ENCODE results near the gene POU6F2.

Gene POU6F2

DNA sequence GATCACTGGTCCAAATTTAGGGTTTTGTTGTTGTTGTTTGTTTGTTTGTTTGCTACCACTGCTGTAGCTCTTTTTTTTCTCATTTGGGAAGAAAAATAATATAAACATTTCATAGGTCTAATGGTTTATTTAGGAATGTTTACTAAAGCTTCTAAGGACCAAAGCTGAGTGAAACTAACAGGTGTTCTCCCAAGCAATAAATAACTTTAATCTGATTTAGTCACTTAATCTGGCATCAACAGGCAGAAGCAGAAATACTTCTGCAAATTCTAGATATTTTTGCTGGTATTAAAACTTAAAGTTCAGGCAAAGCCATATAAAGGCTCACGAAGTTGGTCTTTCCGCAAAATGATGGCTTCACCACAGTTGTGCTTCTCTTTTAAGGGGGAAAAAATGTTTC, 444.0 kb downstream of the POU6F2 start:
- Mint-ChIP-seq H3K36me3 (no peaks in the 10 kb centered on the region), H3K4me1 (no peaks in the 10 kb centered on the region), H3K27ac (no peak overlapping the region), H3K27me3 (peaks cover 16% of the 10 kb centered on the region), H3K9me3 (no peaks in the 10 kb centered on the region), H3K4me3 (no peak overlapping the region)
- CTCF ChIA-PET, result no interaction called here
- no peak for DNase-seq

DNA sequence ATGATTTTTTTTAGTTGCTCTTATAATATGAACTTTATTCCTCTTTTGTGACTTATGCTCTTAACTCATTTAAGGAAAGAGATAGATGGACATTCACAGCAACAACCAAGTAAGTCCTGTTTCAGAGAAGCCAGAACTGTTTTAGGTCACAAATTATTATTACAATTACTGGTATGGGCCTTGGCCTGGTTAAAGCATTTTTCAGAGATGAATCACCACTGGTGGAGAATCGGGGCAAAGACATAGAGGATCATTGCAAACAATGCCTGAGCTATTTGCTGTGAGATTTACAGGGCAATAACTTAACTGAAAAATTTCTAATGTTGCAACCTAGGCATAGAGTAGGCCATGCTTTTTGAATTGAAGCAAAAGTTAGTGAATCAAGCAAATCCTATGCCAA, 450.5 kb downstream of the POU6F2 start:
- Mint-ChIP-seq H3K27me3 (peaks cover 17% of the 10 kb centered on the region), H3K4me1 (no peaks in the 10 kb centered on the region), H3K27ac (no peak overlapping the region), H3K36me3 (no peaks in the 10 kb centered on the region), H3K9me3 (no peaks in the 10 kb centered on the region), H3K4me3 (no peak overlapping the region)
- CTCF ChIA-PET, result no interaction called here
- DNase-seq, result no peak

DNA sequence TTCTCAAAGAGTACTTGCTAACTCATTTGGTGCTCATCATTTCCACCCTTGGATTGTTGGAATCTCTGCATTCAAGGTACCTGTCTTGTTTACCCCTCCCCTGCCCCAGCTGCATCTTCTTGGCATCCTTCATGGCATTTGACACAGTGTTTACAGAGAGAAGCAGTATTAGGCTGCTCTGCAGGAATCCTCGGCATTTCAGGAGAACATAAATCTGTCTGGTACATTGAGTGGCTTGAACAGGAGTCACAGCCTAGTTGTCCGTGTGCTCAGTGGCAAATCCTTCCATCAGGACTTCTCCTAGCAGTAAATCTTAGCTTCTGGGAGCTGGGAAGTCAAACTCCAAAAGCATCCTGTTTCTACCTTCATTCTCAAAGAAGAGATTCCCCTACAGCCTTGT, 451.7 kb downstream of the POU6F2 start:
- no peaks in the 10 kb centered on the region for H3K4me1 Mint-ChIP-seq

DNA sequence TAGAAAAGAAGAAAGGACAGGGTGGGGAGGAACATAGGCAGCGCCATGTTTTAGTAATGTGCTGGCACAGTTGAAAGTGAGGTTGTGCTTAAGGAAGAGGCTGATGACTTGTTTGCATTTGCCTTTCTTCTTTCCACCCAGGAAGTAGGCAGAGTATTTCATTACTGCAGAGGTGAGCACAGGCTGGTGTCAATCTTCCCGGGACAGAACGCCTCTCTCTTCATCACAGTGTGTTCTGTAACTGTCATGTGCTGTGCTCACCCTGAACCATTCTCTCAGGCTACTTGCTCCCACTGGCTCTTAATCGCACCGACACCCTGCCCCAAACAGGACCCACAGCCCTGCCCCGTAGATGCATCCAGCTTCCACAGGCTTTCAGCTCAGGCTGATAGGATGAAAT, 452.7 kb downstream of the POU6F2 start:
- no peaks in the 10 kb centered on the region for H3K36me3 Mint-ChIP-seq
- no peak overlapping the region for H3K27ac Mint-ChIP-seq
- no peak overlapping the region for H3K4me3 Mint-ChIP-seq
- no peak for DNase-seq
- no peaks in the 10 kb centered on the region for H3K4me1 Mint-ChIP-seq
- H3K27me3 Mint-ChIP-seq, result peaks cover 17% of the 10 kb centered on the region
- no peaks in the 10 kb centered on the region for H3K9me3 Mint-ChIP-seq
- CTCF ChIA-PET, result no interaction called here

More for the DNA sequence above, 451.7 kb downstream of the POU6F2 start:
- H3K9me3 Mint-ChIP-seq, result no peaks in the 10 kb centered on the region
- peaks cover 17% of the 10 kb centered on the region for H3K27me3 Mint-ChIP-seq
- H3K27ac Mint-ChIP-seq, result no peak overlapping the region
- DNase-seq, result no peak
- H3K36me3 Mint-ChIP-seq, result no peaks in the 10 kb centered on the region
- CTCF ChIA-PET, result no interaction called here
- no peak overlapping the region for H3K4me3 Mint-ChIP-seq

DNA sequence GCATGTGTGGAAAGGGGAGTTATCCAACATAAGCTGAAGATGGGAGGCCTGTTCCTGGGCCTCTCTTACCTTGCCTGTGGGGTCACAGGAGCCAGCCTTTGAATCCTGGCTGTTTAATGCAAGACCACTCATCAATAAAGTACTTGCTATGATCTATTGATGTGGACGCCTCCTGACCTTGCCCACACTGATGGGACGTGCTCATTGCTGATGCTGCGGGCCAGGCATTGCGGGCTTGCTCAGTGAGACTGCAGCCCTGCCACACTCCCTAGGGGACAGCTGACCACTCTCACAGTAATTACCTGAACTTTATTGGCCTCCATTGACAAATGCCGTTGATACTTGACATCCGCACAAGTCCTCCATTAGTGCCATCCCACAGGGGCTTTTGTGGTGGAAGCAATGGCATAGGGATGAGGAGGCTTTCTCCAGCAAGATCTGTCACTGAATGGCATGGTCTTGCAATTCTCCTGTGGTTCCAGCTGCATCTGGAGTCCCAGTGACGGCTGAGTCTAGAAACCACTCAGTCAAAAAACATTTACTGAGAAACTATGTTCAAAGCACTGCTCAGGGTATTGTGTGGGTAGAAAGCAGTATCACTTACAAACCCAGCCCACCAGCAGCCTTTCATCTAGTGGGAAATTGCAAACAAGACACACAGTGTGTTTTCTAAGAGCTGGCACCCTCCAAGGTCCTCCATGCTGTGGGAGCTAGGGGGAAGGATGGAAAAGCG, 453.4 kb downstream of the POU6F2 start:
- no peak overlapping the region for H3K4me3 Mint-ChIP-seq

DNA sequence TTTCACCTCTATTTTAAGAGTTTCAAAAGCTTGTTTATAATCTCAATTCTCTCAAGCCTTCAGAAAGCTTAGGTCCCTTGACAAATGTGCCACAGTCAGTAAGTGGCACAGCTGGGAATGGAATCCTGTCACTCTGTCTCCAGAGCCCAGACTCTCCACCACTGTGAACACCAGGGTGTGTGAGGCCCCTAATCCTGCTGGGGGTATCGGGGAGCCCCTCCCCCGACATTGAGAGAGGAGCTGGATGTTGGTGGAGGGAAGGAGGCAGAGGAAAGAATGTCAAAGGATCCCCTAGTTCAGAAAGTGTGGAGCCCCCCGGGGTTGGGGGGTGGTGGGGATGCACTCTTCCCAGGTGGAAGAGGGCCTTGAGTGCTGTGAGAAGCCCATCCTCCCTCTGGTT, 454.7 kb downstream of the POU6F2 start:
- no peaks in the 10 kb centered on the region for H3K9me3 Mint-ChIP-seq
- no peaks in the 10 kb centered on the region for H3K36me3 Mint-ChIP-seq
- CTCF ChIA-PET, result interaction anchor here (0.6 kb wide), 1 partner anchor 19 kb away, joined by 3 read pairs; no protein-coding TSS in a partner anchor
- no peak overlapping the region for H3K27ac Mint-ChIP-seq
- H3K27me3 Mint-ChIP-seq, result peaks cover 9% of the 10 kb centered on the region
- H3K4me3 Mint-ChIP-seq, result no peak overlapping the region
- no peaks in the 10 kb centered on the region for H3K4me1 Mint-ChIP-seq
- no peak for DNase-seq

More for the DNA sequence above, 453.4 kb downstream of the POU6F2 start:
- H3K27me3 Mint-ChIP-seq, result peaks cover 15% of the 10 kb centered on the region
- no peak for DNase-seq
- H3K27ac Mint-ChIP-seq, result no peak overlapping the region
- H3K4me1 Mint-ChIP-seq, result no peaks in the 10 kb centered on the region
- no peaks in the 10 kb centered on the region for H3K36me3 Mint-ChIP-seq
- no peaks in the 10 kb centered on the region for H3K9me3 Mint-ChIP-seq
- CTCF ChIA-PET, result no interaction called here

DNA sequence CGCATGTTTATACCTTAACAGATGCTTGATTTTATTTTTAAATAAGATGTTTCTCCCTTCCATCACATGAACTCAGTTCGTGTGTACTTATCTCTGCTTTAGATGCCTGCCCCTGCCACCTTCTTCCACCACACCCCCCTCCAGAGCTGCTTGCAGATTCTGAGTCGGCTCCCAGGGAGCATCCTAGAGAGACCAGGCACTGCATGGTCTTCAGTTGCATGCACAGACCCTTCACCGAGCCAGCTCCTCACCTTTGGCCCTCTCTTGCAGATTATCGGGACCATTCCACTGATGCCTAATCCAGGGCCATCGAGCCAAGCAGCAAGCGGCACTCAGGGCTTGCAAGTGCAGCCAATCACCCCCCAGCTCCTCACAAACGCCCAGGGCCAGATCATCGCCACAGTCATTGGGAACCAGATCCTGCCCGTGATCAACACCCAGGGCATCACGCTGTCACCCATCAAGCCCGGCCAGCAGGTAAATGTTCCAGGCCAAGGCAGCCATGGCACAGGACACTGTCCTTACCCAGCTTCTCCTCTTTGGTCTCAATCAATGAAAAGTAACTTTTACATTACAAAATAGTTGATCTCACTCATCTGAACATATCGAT, 455.2 kb downstream of the POU6F2 start:
- Mint-ChIP-seq H3K9me3 (no peaks in the 10 kb centered on the region), H3K36me3 (no peaks in the 10 kb centered on the region), H3K4me1 (no peaks in the 10 kb centered on the region), H3K4me3 (no peak overlapping the region), H3K27me3 (peaks cover 9% of the 10 kb centered on the region), H3K27ac (no peak overlapping the region)
- CTCF ChIA-PET, result no interaction called here
- DNase-seq, result no peak

DNA sequence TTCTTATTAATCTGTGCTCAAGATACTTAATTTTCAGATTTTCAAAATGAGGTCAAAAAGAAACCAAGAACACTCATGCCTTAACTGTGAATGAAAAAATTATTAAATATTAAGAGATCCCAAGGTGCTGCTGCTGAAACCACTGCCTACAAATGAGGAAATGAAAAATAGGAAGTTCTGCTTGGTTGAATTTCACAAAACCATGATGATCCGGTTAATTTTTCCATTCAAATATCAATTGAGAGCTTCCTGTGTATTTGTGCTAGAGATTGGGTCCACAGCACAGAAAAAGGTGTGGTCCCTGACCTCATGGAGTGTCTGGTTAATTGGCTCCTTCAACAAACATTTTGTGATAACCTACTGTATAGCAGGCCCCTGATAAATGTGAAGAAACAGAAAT, 455.8 kb downstream of the POU6F2 start:
- H3K27me3 Mint-ChIP-seq, result peaks cover 9% of the 10 kb centered on the region
- H3K4me3 Mint-ChIP-seq, result no peak overlapping the region
- H3K36me3 Mint-ChIP-seq, result no peaks in the 10 kb centered on the region
- H3K4me1 Mint-ChIP-seq, result no peaks in the 10 kb centered on the region
- CTCF ChIA-PET, result no interaction called here
- no peak for DNase-seq
- no peak overlapping the region for H3K27ac Mint-ChIP-seq
- no peaks in the 10 kb centered on the region for H3K9me3 Mint-ChIP-seq

DNA sequence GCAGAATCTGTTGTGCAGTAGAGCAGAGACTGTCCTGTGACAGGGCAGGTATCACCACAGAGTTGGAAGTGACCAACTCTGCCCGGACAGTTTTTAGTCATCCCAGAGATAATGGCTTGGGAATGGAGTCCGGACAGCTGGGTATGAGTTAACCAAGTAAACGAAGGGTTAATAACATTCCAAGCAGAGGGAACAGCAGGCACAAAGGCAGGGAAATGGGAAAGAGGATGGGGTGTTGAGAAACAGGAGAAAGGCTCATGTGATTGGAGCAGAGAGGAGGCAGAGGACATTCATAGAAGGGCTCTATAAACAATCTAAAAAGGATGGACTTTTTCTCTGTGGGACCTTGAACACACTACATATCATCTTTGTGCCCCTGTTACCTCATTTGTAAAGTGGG, 456.3 kb downstream of the POU6F2 start:
- Mint-ChIP-seq H3K4me1 (no peaks in the 10 kb centered on the region), H3K27me3 (peaks cover 9% of the 10 kb centered on the region), H3K36me3 (no peaks in the 10 kb centered on the region), H3K4me3 (no peak overlapping the region), H3K27ac (no peak overlapping the region), H3K9me3 (no peaks in the 10 kb centered on the region)
- no peak for DNase-seq
- CTCF ChIA-PET, result no interaction called here

DNA sequence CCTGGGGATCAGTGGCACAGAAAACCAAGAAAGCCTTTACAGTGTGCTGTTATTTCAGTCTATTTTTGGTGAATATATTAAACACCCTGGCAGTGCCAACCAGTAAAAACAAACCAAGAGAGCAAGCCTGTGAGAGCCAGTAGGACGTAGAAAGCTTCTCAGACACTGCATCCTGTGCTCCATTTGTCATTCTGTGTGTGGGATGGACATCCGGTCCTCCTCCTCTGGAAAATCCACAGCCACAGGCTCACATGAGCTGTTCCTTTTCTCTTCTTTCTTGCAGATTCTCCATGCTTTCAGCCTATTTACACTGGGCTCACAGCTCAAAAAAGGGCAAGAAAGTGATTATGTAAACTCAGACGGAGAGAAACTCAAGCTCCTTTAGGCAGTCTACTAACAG, 468.8 kb downstream of the POU6F2 start:
- H3K36me3 Mint-ChIP-seq, result no peaks in the 10 kb centered on the region
- peaks cover 25% of the 10 kb centered on the region for H3K27me3 Mint-ChIP-seq
- no peaks in the 10 kb centered on the region for H3K9me3 Mint-ChIP-seq
- no peak overlapping the region for H3K27ac Mint-ChIP-seq
- no peak overlapping the region for H3K4me3 Mint-ChIP-seq
- no peak for DNase-seq
- CTCF ChIA-PET, result no interaction called here
- H3K4me1 Mint-ChIP-seq, result no peaks in the 10 kb centered on the region

DNA sequence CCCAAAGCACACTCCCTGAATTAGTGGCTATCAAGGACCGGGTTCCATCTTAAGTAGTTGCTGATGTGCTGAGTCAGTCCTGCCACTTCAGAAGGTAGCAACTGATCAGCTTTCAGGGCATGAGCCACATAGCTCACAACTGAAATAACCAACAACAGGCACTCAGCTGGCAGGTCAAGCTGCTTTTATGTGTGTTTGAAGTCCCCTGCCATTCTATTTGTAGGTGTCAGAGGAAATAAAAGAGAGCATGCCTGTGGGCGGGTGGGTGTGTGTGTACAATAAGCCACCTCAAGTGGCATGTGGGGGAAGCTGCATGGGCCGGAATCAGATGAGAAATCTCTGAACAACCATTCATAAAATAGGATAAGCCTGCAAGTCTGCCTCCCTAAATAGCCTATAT, 474.2 kb downstream of the POU6F2 start:
- Mint-ChIP-seq H3K36me3 (no peaks in the 10 kb centered on the region), H3K4me3 (no peak overlapping the region), H3K27ac (no peak overlapping the region), H3K4me1 (no peaks in the 10 kb centered on the region), H3K27me3 (peaks cover 15% of the 10 kb centered on the region), H3K9me3 (no peaks in the 10 kb centered on the region)
- CTCF ChIA-PET, result interaction anchor here (0.6 kb wide), 1 partner anchor 883 kb away, joined by 3 read pairs; no protein-coding TSS in a partner anchor
- no peak for DNase-seq

DNA sequence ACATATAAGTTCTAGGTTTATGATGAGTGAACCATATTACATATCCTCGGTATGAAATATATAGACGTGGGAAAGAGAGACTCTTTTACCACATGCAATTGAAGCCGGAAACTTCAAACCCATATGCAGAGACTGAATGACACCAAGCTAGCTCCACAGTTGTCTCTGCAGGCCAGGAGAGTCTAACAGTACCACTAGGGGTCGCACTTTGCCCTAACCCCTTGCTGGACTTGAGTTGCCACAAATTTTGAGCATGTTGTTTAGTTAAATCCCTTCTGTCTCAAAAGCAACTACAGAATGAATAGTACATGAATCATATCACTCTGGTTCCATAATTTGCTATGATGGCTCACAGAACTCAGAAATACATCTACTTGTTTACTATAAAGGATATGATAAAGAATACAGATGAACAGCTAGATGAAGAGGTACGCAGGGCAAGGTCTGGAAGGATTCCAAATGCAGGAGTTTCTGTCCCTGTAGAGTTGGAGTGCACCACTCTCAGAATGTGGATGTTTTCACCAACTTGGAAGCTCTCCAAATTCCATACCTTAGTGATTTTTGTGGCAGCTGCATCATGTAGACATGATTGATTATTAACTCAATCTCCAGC, 476.1 kb downstream of the POU6F2 start:
- DNase-seq, result peak; percentile 75
- no peaks in the 10 kb centered on the region for H3K4me1 Mint-ChIP-seq
- no peak overlapping the region for H3K4me3 Mint-ChIP-seq
- no peaks in the 10 kb centered on the region for H3K36me3 Mint-ChIP-seq
- no peaks in the 10 kb centered on the region for H3K9me3 Mint-ChIP-seq
- H3K27me3 Mint-ChIP-seq, result peaks cover 23% of the 10 kb centered on the region
- no peak overlapping the region for H3K27ac Mint-ChIP-seq
- CTCF ChIA-PET, result interaction anchor here (0.6 to 4.0 kb wide), 22 partner anchors 9 to 717 kb away, joined by 3 to 28 read pairs (median 4); no protein-coding TSS in a partner anchor

DNA sequence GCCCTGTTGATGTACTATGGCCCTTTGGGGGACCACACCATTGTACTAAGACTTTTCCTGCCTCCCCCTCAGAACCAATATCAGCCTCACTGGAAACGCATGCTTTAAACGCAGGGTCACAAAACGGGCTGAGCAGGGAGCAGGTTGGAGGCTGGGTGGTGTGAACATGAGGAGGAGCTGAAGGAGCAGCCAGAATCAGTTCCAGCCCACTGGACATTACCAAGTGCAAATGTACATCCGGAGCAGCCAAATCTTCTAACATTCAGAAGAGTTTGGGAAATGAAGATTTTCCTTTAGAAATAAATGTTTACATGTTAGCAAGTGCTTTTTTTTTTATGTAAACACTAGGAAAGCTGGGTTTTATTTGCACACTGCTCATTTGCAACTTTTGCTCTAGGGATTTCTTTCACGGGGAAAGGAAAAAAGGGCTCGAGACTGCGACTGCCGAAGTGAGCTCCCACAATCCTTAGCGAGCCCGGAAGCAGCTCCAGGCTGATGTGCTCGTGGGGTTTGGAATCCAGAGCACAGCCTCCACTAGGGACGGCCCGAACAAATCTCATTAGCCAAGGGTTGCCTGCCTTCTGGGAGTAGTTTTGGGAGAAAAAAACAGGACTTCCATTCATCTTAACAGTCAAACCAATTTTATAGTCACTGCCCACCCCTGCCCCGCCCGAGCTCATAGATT, 480.5 kb downstream of the POU6F2 start:
- CTCF ChIA-PET, result no interaction called here
- no peak for DNase-seq
- H3K27ac Mint-ChIP-seq, result no peak overlapping the region
- H3K9me3 Mint-ChIP-seq, result no peaks in the 10 kb centered on the region
- peaks cover 14% of the 10 kb centered on the region for H3K27me3 Mint-ChIP-seq
- no peaks in the 10 kb centered on the region for H3K36me3 Mint-ChIP-seq
- no peaks in the 10 kb centered on the region for H3K4me1 Mint-ChIP-seq
- no peak overlapping the region for H3K4me3 Mint-ChIP-seq

DNA sequence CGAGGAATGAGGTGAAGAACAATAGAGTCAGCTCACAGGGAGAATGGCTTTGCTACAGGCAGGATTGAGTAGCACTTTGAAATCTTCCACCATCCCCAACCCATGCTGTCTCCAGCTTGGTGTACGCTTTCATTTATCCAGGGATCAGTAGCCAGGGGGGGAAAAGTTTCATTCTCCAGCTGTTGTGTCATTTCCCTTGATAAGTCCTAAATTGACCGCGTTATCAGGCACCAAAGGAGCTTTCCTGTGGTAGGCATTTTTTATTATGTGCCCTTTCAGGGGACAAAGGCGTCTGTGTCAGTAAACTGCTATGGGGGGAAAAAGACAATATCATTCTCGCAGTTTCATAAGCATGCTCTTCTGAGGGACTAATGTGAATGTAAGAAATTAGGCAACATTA, 481.9 kb downstream of the POU6F2 start:
- CTCF ChIA-PET, result no interaction called here
- H3K9me3 Mint-ChIP-seq, result no peaks in the 10 kb centered on the region

More for the DNA sequence above, 481.9 kb downstream of the POU6F2 start:
- no peak for DNase-seq
- Mint-ChIP-seq H3K36me3 (no peaks in the 10 kb centered on the region), H3K27ac (no peak overlapping the region), H3K27me3 (peaks cover 21% of the 10 kb centered on the region), H3K4me1 (no peaks in the 10 kb centered on the region), H3K4me3 (no peak overlapping the region)

Data from activated naive CD4-positive, alpha-beta T cell treated with anti-CD3 and anti-CD28 coated beads, Interleukin-2, amount 10 ng/mL, durations not matched to agents 7 days and 5 days (primary cell).